K562 (cell line): ENCODE results near the gene P4HTM. TPM values are rescaled to one million over a fixed set of nuclear protein-coding genes. Genes with fewer than 3 reads are reported as not detected.
A peak's percentile ranks its signal among the peaks of the same experiment; 100 is the strongest.

Source experiments
- CAMTA2 ChIP-seq: fragments of 250-450 bp; sonication (Bioruptor Pico); conservative IDR thresholded peaks from 2 replicates; pipeline ENCODE4 v1.5.1; 2022
- DLX4 ChIP-seq: fragments of 250-450 bp; sonication (Bioruptor Pico); IDR thresholded peaks from 2 replicates; pipeline ENCODE4 v1.6.1; 2021; ENCODE audit warnings: mild to moderate bottlenecking
- ETV5 ChIP-seq: sonication (generic); formaldehyde crosslinking; IDR thresholded peaks from 2 replicates; pipeline ENCODE4 v1.4.0; 2020; ENCODE audit warnings: low read depth, mild to moderate bottlenecking, missing genetic modification reagents
- HMGN3 ChIP-seq: IDR thresholded peaks from 2 replicates; pipeline ENCODE4 v1.6.1; 2011; ENCODE audit warnings: borderline replicate concordance, low read depth, mild to moderate bottlenecking, mixed read lengths, low read length; ENCODE audit not compliant: insufficient read length; ENCODE audit errors: extremely low read depth
- KLF1 ChIP-seq: fragments of 450-650 bp; IDR thresholded peaks from 2 replicates; pipeline ENCODE4 v1.6.1; 2016; ENCODE audit warnings: missing genetic modification characterization, missing compliant biosample characterization
- MAFF ChIP-seq: IDR thresholded peaks from 2 replicates; pipeline ENCODE4 v1.6.1; 2012; ENCODE audit warnings: low read length, improper control_type of control experiment
- MIER1 ChIP-seq: fragments of 450-650 bp; IDR thresholded peaks from 2 replicates; pipeline ENCODE4 v1.6.1; 2016; ENCODE audit warnings: antibody characterized with exemption, mild to moderate bottlenecking, low read depth
- NFIC ChIP-seq: fragments of 450-650 bp; IDR thresholded peaks from 2 replicates; pipeline ENCODE4 v1.6.1; 2017; ENCODE audit warnings: mild to moderate bottlenecking, inconsistent platforms
- NFIX ChIP-seq: fragments of 250-450 bp; sonication (Bioruptor Pico); IDR thresholded peaks from 2 replicates; pipeline ENCODE4 v1.4.0; 2020; ENCODE audit warnings: low read depth, mild to moderate bottlenecking, moderate library complexity
- PHF20 ChIP-seq: fragments of 450-650 bp; IDR thresholded peaks from 2 replicates; pipeline ENCODE4 v1.6.1; 2018; ENCODE audit not compliant: partially characterized antibody
- RBFOX2 ChIP-seq: fragments of 200-400 bp; formaldehyde crosslinking; IDR thresholded peaks from 2 replicates; pipeline ENCODE4 v1.6.1; 2017; ENCODE audit warnings: low read depth, mild to moderate bottlenecking, low read length, moderate library complexity
- REST ChIP-seq, 2 experiments: fragments of 450-650 bp; formaldehyde crosslinking in 1 of 2; IDR thresholded peaks; 2 replicates each; pipeline versions ENCODE4 v1.4.0 to v1.6.1; 2014 to 2020; ENCODE audit warnings: mild to moderate bottlenecking in 2 of 2, borderline replicate concordance in 1 of 2, low read depth in 1 of 2
- STAT6 ChIP-seq: sonication (generic); formaldehyde crosslinking; IDR thresholded peaks from 2 replicates; pipeline ENCODE4 v1.8.1; 2023; ENCODE audit warnings: mild to moderate bottlenecking, missing genetic modification reagents
- ZEB2 ChIP-seq: fragments of 450-650 bp; IDR thresholded peaks from 2 replicates; pipeline ENCODE4 v1.6.1; 2016
- ZNF644 ChIP-seq: fragments of 200-800 bp; sonication (Bioruptor generic); IDR thresholded peaks from 2 replicates; pipeline ENCODE4 v1.6.1; 2016; ENCODE audit warnings: low read depth, missing genetic modification characterization, missing compliant biosample characterization
- polyA plus RNA-seq, 8 experiments: library from polyadenylated mRNA; depleted of rRNA in 4 of 8; stranded (reverse) in 5 of 8; unstranded in 3 of 8; fragments of >200 nt; fragmentation: Nextera tagmentation in 2 of 8; fragmentation: Illumina TruSeq in 1 of 8; extraction: Ambion mirVana in 2 of 8; extraction: Trizol in 1 of 8; gene quantifications; 2 replicates each; pipeline versions ENCODE4 v1.2.1 to v1.2.3, GENCODE V29; 2011 to 2014; ENCODE audit warnings: inconsistent platforms in 1 of 8, missing spikeins in 1 of 8
- total RNA-seq, 7 experiments: library from RNA; depleted of rRNA in 6 of 7; stranded (reverse); fragments of >200 nt in 6 of 7; fragmentation: Illumina TruSeq in 2 of 7; extraction: Trizol in 2 of 7; gene quantifications; 2 replicates each; pipeline versions ENCODE4 v1.2.1 to v1.2.3, GENCODE V29; 2011 to 2021; ENCODE audit warnings: low replicate concordance in 1 of 7

The P4HTM gene
- total and polyA plus RNA-seq, 9 of the 15 experiments (the other 6 are each of a cell fraction or from before 2014, with no cell fraction given): 0.09 to 0.66 (median 0.25) TPM; not detected in 2

DNA sequence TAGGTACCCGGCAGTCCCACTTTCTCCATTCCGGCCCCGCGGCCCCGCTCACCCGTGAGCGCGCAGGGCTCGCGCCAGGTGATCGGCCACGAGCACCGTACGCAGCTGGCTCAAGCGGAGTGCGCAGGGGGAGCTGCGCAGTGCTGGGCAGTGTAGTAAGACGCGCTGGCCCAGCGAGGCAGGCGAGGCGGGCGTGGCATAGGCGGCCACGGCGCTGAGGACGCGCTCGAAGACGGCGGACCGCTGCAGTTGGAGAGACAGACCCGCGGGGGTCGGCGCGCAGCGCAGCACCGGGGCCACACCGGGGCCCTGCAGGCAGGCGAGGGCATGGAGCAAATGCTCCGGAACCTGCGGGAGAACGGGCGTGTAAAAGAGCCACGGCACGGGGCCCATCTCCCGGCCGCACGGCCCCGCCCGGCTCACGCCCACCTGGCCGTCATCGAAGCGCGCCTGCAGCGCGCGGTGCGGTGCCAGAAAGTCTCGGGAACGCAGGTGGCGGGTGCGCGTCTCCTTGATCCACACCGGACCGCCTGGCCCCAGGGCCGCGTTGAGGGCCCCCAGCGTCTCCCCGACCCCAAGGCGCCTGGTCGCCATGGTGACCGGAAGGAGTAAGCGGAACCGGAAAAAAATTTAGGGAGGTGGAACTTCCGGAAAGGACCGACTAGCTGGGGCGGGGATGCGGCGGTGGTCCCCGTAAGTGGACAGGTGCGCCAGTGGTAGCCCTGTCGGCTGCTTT, 28.1 kb downstream of the P4HTM start, which contains the start of gene DALRD3 (continued):
- TF ChIP-seq REST (IDR thresholded peaks at IDR 0.05; ENCODE audit: borderline replicate concordance): no peak
- peak; percentile 52; the same call in 1 of the 2 replicates for TF ChIP-seq REST (CRISPR knock-in tag; IDR thresholded peaks at IDR 0.05; ENCODE audit: low read depth)
- TF ChIP-seq DLX4 (CRISPR knock-in tag): no peak
- no peak for TF ChIP-seq STAT6 (CRISPR knock-in tag)
- peak; percentile 70 for TF ChIP-seq HMGN3
- TF ChIP-seq ZNF644 (tag): no peak
- peak; percentile 73 for TF ChIP-seq ZEB2
- no peak for TF ChIP-seq MIER1
- peak; percentile 66 for TF ChIP-seq RBFOX2
- TF ChIP-seq KLF1 (tag): 0 out of 2 replicates have a peak, but pooled peaks have one; percentile 29
- no peak for TF ChIP-seq NFIC
- peak; percentile 46 for TF ChIP-seq PHF20
- TF ChIP-seq ETV5 (CRISPR knock-in tag): peak; percentile 59; the same call in 1 of the 2 replicates
- no peak for TF ChIP-seq NFIX (CRISPR knock-in tag)
- no peak for TF ChIP-seq MAFF
- TF ChIP-seq CAMTA2 (CRISPR knock-in tag): 0 out of 2 replicates have a peak, but pooled peaks have one; percentile 43
